ENCODE measurements around the gene LYG1. TPM values are rescaled to one million over a fixed set of nuclear protein-coding genes. Genes with fewer than 3 reads are reported as not detected.
"Not testable (repeated sequence)": the region's sequence is repeated elsewhere in the genome, so short reads cannot be mapped to it uniquely, and the experiment has no call there.

The LYG1 gene
- total RNA-seq, 2 experiments from 2014 or later, result 0.88 to 1.2 TPM

- Mint-ChIP-seq H3K4me1 (no peaks in the 10 kb centered on the region), H3K4me3 (no peak overlapping the region), H3K9me3 (no peaks in the 10 kb centered on the region), H3K27me3 (no peaks in the 10 kb centered on the region), H3K36me3 (ENCODE audit: low read depth) (peaks cover 55% of the 10 kb centered on the region), H3K27ac (no peak overlapping the region)
- no peak for DNase-seq
- ChIA-PET POLR2A (interaction anchor here (1.3 kb wide), 1 partner anchor 11 kb away, joined by 4 read pairs; the partner anchor contains the start of gene EIF5B), CTCF (no interaction called here)
These were observed 24.4 kb upstream of the LYG1 start for GRCh38 chr2:99325384-99325783.

- H3K4me3 Mint-ChIP-seq, CTCF ChIA-PET, DNase-seq, H3K27me3 Mint-ChIP-seq, H3K9me3 Mint-ChIP-seq, H3K4me1 Mint-ChIP-seq, H3K27ac Mint-ChIP-seq: not testable (repeated sequence)
- POLR2A ChIA-PET, result interaction anchor here (1.6 kb wide), 1 partner anchor 9 kb away, joined by 3 read pairs; no protein-coding TSS in a partner anchor
- H3K36me3 Mint-ChIP-seq (ENCODE audit: low read depth), result peaks cover 44% of the 10 kb centered on the region
These were observed 16.8 kb upstream of the LYG1 start for GRCh38 chr2:99317873-99318200.

- ChIA-PET CTCF (no interaction called here), POLR2A (interaction anchor here (1.6 kb wide), 1 partner anchor 8 kb away, joined by 3 read pairs; no protein-coding TSS in a partner anchor)
- H3K4me3 Mint-ChIP-seq, result no peak overlapping the region
- no peak overlapping the region for H3K27ac Mint-ChIP-seq
- no peak for DNase-seq
- H3K9me3 Mint-ChIP-seq, result no peaks in the 10 kb centered on the region
- H3K36me3 Mint-ChIP-seq (ENCODE audit: low read depth), result peaks cover 46% of the 10 kb centered on the region
- no peaks in the 10 kb centered on the region for H3K27me3 Mint-ChIP-seq
- H3K4me1 Mint-ChIP-seq, result peaks cover 1% of the 10 kb centered on the region
These were observed 16.3 kb upstream of the LYG1 start for GRCh38 chr2:99317161-99317872.

- H3K36me3 Mint-ChIP-seq (ENCODE audit: low read depth), result peaks cover 11% of the 10 kb centered on the region
- CTCF ChIA-PET, result no interaction called here
- no peaks in the 10 kb centered on the region for H3K9me3 Mint-ChIP-seq
- no peaks in the 10 kb centered on the region for H3K27me3 Mint-ChIP-seq
- no peak overlapping the region for H3K27ac Mint-ChIP-seq
- no peak for DNase-seq
- H3K4me3 Mint-ChIP-seq, result no peak overlapping the region
- no peaks in the 10 kb centered on the region for H3K4me1 Mint-ChIP-seq
- POLR2A ChIA-PET, result no interaction called here
These were observed 1.4 kb downstream of the LYG1 start for GRCh38 chr2:99299580-99299979.

GRCh38 chr2:99297994-99298393 is 3.0 kb downstream of the LYG1 start:
- Mint-ChIP-seq H3K4me1 (no peaks in the 10 kb centered on the region), H3K27me3 (no peaks in the 10 kb centered on the region), H3K36me3 (ENCODE audit: low read depth) (peaks cover 4% of the 10 kb centered on the region), H3K9me3 (no peaks in the 10 kb centered on the region), H3K4me3 (no peak overlapping the region), H3K27ac (no peak overlapping the region)
- ChIA-PET CTCF (no interaction called here), POLR2A (no interaction called here)
- DNase-seq, result no peak

- ChIA-PET POLR2A (no interaction called here), CTCF (no interaction called here)
- Mint-ChIP-seq H3K4me3 (no peak overlapping the region), H3K4me1 (no peaks in the 10 kb centered on the region), H3K36me3 (ENCODE audit: low read depth) (peaks cover 4% of the 10 kb centered on the region), H3K27ac (no peak overlapping the region), H3K9me3 (peaks cover 3% of the 10 kb centered on the region), H3K27me3 (no peaks in the 10 kb centered on the region)
- no peak for DNase-seq
These were observed 15.5 kb downstream of the LYG1 start for GRCh38 chr2:99285526-99285925.

GRCh38 chr2:99279969-99280695 is 20.9 kb downstream of the LYG1 start:
- CTCF ChIA-PET, result no interaction called here
- no peak overlapping the region for H3K4me3 Mint-ChIP-seq
- peaks cover 11% of the 10 kb centered on the region for H3K9me3 Mint-ChIP-seq
- H3K27me3 Mint-ChIP-seq, result no peaks in the 10 kb centered on the region
- H3K27ac Mint-ChIP-seq, result no peak overlapping the region
- POLR2A ChIA-PET, result no interaction called here
- DNase-seq, result no peak
- H3K4me1 Mint-ChIP-seq, result no peaks in the 10 kb centered on the region
- H3K36me3 Mint-ChIP-seq (ENCODE audit: low read depth), result peaks cover 17% of the 10 kb centered on the region

GRCh38 chr2:99278793-99279291 is 22.2 kb downstream of the LYG1 start:
- CTCF ChIA-PET, result no interaction called here
- Mint-ChIP-seq H3K9me3 (peaks cover 11% of the 10 kb centered on the region), H3K4me3 (no peak overlapping the region), H3K36me3 (ENCODE audit: low read depth) (peaks cover 17% of the 10 kb centered on the region), H3K27me3 (no peaks in the 10 kb centered on the region), H3K4me1 (no peaks in the 10 kb centered on the region), H3K27ac (no peak overlapping the region)
- POLR2A ChIA-PET, result no interaction called here
- no peak for DNase-seq

GRCh38 chr2:99278195-99278765 is 22.7 kb downstream of the LYG1 start:
- H3K27ac Mint-ChIP-seq, CTCF ChIA-PET, H3K4me3 Mint-ChIP-seq, DNase-seq, POLR2A ChIA-PET, H3K4me1 Mint-ChIP-seq, H3K27me3 Mint-ChIP-seq: not testable (repeated sequence)
- Mint-ChIP-seq H3K36me3 (ENCODE audit: low read depth) (peaks cover 17% of the 10 kb centered on the region), H3K9me3 (peaks cover 11% of the 10 kb centered on the region)

- Mint-ChIP-seq H3K27me3 (no peaks in the 10 kb centered on the region), H3K36me3 (ENCODE audit: low read depth) (peaks cover 14% of the 10 kb centered on the region), H3K4me3 (no peak overlapping the region), H3K9me3 (peaks cover 20% of the 10 kb centered on the region), H3K4me1 (no peaks in the 10 kb centered on the region), H3K27ac (no peak overlapping the region)
- ChIA-PET POLR2A (no interaction called here), CTCF (interaction anchor here (0.6 kb wide), 1 partner anchor 183 kb away, joined by 3 read pairs; no protein-coding TSS in a partner anchor)
- no peak for DNase-seq
These were observed 25.1 kb downstream of the LYG1 start for GRCh38 chr2:99275882-99276281.

- DNase-seq, result no peak
- H3K9me3 Mint-ChIP-seq, result no peaks in the 10 kb centered on the region
- no peaks in the 10 kb centered on the region for H3K27me3 Mint-ChIP-seq
- H3K4me3 Mint-ChIP-seq, result no peak overlapping the region
- no peaks in the 10 kb centered on the region for H3K4me1 Mint-ChIP-seq
- H3K36me3 Mint-ChIP-seq (ENCODE audit: low read depth), result no peaks in the 10 kb centered on the region
- CTCF ChIA-PET, result no interaction called here
- H3K27ac Mint-ChIP-seq, result no peak overlapping the region
- POLR2A ChIA-PET, result no interaction called here
These were observed 39.8 kb downstream of the LYG1 start for GRCh38 chr2:99261242-99261641.

- no peak overlapping the region for H3K27ac Mint-ChIP-seq
- POLR2A ChIA-PET, result no interaction called here
- no peaks in the 10 kb centered on the region for H3K27me3 Mint-ChIP-seq
- no peak for DNase-seq
- H3K4me3 Mint-ChIP-seq, result no peak overlapping the region
- no peaks in the 10 kb centered on the region for H3K9me3 Mint-ChIP-seq
- CTCF ChIA-PET, result no interaction called here
- H3K36me3 Mint-ChIP-seq (ENCODE audit: low read depth), result no peaks in the 10 kb centered on the region
- H3K4me1 Mint-ChIP-seq, result no peaks in the 10 kb centered on the region
These were observed 40.8 kb downstream of the LYG1 start for GRCh38 chr2:99260184-99260583.

GRCh38 chr2:99259465-99259864 is 41.5 kb downstream of the LYG1 start:
- CTCF ChIA-PET, result no interaction called here

More at GRCh38 chr2:99259465-99259864, 41.5 kb downstream of the LYG1 start:
- Mint-ChIP-seq H3K9me3 (no peaks in the 10 kb centered on the region), H3K27ac (no peak overlapping the region), H3K4me3 (no peak overlapping the region), H3K4me1 (no peaks in the 10 kb centered on the region), H3K27me3 (no peaks in the 10 kb centered on the region), H3K36me3 (ENCODE audit: low read depth) (no peaks in the 10 kb centered on the region)
- POLR2A ChIA-PET, result no interaction called here
- DNase-seq, result no peak

Measured in activated CD4-positive, alpha-beta memory T cell treated with anti-CD3 and anti-CD28 coated beads, Interleukin-2, amount 10 ng/mL, durations not matched to agents 7 days and 5 days (primary cell).